Measurements from ENCODE around the gene PRR23A.

The PRR23A gene

DNA sequence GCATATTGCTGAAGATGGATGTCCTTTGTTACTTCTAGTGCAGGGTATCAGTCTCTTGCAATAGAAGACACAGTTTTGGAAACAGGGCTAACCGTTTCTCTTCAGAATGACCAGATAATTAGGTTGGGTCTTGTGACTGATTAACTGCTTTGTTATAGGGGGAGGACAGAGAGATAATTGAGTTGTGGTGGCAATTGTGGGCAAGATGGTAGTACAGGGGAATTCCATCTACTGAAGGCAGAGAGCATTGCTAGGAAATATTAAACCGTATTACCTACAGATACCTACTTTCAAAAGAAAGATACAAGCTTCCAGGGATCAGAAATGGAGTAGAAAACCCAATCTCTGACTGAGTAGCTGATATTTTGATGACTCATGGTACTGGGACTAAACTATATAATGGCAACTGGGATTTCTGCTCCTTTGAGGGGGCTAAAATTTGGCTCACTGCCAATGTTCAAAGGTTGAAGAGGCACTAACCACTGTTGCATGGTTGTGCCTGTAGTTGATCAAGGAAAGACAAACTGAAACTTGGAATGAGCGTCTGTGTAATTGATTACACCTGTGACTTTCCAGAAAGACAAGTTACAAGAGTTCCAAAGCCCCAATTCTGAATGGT is 10.5 kb upstream of the PRR23A start:
- Histone ChIP-seq H3K79me2 (ENCODE audit: insufficient read depth, low read length) (no peaks in the 10 kb centered on the region), H4K20me1 (ENCODE audit: insufficient read depth, low read length) (no peaks in the 10 kb centered on the region), H2AFZ (ENCODE audit: low read depth, low read length) (no peak overlapping the region), H3K27ac (ENCODE audit: low read length) (no peak overlapping the region), H3K36me3 (ENCODE audit: insufficient read depth, low read length) (no peaks in the 10 kb centered on the region), H3K4me1 (ENCODE audit: insufficient read depth, low read length) (no peaks in the 10 kb centered on the region), H3K9me3 (ENCODE audit: insufficient read depth, low read length, severe bottlenecking) (no peaks in the 10 kb centered on the region), H3K9ac (ENCODE audit: low read depth, low read length) (no peak overlapping the region), H3K4me2 (ENCODE audit: insufficient read depth, low read length) (no peak overlapping the region), H3K4me3 (ENCODE audit: low read depth in 1 of 2, low read length in 2 of 2) (no peak overlapping the region), H3K27me3 (ENCODE audit: insufficient read depth, low read length, poor library complexity) (no peaks in the 10 kb centered on the region)
- ATAC-seq (ENCODE audit: insufficient read depth, low read depth) (no peak), DNase-seq (no peak)
- TF ChIP-seq, protein P1, sequence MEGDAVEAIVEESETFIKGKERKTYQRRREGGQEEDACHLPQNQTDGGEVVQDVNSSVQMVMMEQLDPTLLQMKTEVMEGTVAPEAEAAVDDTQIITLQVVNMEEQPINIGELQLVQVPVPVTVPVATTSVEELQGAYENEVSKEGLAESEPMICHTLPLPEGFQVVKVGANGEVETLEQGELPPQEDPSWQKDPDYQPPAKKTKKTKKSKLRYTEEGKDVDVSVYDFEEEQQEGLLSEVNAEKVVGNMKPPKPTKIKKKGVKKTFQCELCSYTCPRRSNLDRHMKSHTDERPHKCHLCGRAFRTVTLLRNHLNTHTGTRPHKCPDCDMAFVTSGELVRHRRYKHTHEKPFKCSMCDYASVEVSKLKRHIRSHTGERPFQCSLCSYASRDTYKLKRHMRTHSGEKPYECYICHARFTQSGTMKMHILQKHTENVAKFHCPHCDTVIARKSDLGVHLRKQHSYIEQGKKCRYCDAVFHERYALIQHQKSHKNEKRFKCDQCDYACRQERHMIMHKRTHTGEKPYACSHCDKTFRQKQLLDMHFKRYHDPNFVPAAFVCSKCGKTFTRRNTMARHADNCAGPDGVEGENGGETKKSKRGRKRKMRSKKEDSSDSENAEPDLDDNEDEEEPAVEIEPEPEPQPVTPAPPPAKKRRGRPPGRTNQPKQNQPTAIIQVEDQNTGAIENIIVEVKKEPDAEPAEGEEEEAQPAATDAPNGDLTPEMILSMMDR (IDR thresholded peaks at IDR 0.05; ENCODE audit: borderline replicate concordance, extremely low read depth, low read length, poor library complexity, severe bottlenecking): no peak
- no peak for TF ChIP-seq EZH2 (IDR thresholded peaks at IDR 0.05; ENCODE audit: borderline replicate concordance, low read depth, low read length, severe bottlenecking)

DNA sequence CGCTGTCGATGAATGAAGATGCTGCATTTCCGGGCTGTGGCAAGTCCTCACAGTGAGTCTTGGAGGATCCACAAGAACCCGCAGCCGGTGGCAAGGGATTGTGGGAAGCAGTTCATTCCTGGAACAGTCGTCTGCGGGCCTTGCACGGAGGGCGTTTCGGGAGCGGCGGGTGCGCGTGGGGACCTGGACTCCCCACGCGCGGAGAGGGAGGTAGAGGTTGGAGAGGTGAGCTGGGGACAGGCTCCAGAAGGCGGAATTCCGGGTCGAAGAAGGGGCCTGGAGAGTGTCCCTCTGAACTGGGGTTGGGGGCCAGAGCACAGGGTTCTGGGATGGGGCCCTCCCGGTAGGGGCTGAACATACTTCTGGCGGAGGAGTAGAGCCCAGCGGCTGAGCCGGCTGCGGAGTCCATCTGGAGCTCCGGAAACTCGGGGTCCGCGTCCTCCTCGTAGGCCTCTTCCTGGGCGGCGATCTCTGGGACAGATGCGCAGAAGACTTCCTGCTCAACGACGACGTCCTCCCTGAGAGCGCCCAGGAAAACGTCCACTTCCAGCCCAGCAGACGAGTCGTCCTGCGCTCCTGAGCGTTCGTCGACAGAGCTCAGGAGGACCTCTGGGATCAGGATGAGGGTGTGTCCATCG is 593 bp downstream of the PRR23A start:
- Histone ChIP-seq H3K27me3 (ENCODE audit: insufficient read depth, low read length, poor library complexity) (no peaks in the 10 kb centered on the region), H3K4me3 (ENCODE audit: low read depth in 1 of 2, low read length in 2 of 2) (no peak overlapping the region), H2AFZ (ENCODE audit: low read depth, low read length) (no peak overlapping the region), H3K9me3 (ENCODE audit: insufficient read depth, low read length, severe bottlenecking) (no peaks in the 10 kb centered on the region), H4K20me1 (ENCODE audit: insufficient read depth, low read length) (no peaks in the 10 kb centered on the region), H3K4me2 (ENCODE audit: insufficient read depth, low read length) (no peak overlapping the region), H3K36me3 (ENCODE audit: insufficient read depth, low read length) (no peaks in the 10 kb centered on the region), H3K79me2 (ENCODE audit: insufficient read depth, low read length) (no peaks in the 10 kb centered on the region), H3K27ac (ENCODE audit: low read length) (no peak overlapping the region), H3K9ac (ENCODE audit: low read depth, low read length) (no peak overlapping the region), H3K4me1 (ENCODE audit: insufficient read depth, low read length) (no peaks in the 10 kb centered on the region)
- no peak for TF ChIP-seq EZH2 (IDR thresholded peaks at IDR 0.05; ENCODE audit: borderline replicate concordance, low read depth, low read length, severe bottlenecking)
- TF ChIP-seq, protein P1 (IDR thresholded peaks at IDR 0.05; ENCODE audit: borderline replicate concordance, extremely low read depth, low read length, poor library complexity, severe bottlenecking): no peak
- DNase-seq (no peak), ATAC-seq (ENCODE audit: insufficient read depth, low read depth) (no peak)

DNA sequence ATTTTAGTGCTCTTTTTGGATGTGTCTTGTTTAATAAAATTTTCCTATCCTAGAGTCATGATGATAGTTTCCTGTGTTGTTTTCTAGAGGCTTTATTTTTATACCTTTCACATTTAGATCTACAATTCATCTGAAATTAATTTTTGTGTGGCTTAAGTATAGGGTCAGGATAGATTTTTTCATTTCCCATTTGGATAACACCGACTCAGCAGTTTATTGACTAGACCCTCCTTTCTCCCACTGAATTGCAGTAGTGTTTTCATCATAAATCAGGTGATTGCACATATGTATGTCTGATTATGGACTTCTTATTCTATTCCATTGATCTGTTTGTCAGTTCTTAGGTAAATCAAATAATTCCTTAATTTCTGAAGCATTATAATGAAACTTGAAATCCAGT is 10.4 kb downstream of the PRR23A start:
- ATAC-seq (ENCODE audit: insufficient read depth, low read depth): no peak
- Histone ChIP-seq H3K36me3 (ENCODE audit: insufficient read depth, low read length) (no peaks in the 10 kb centered on the region), H3K4me3 (ENCODE audit: low read depth in 1 of 2, low read length in 2 of 2) (no peak overlapping the region), H3K79me2 (ENCODE audit: insufficient read depth, low read length) (no peaks in the 10 kb centered on the region), H3K4me2 (ENCODE audit: insufficient read depth, low read length) (no peak overlapping the region), H3K27me3 (ENCODE audit: insufficient read depth, low read length, poor library complexity) (peaks cover 4% of the 10 kb centered on the region), H4K20me1 (ENCODE audit: insufficient read depth, low read length) (no peaks in the 10 kb centered on the region), H3K9me3 (ENCODE audit: insufficient read depth, low read length, severe bottlenecking) (no peaks in the 10 kb centered on the region), H3K9ac (ENCODE audit: low read depth, low read length) (no peak overlapping the region), H3K27ac (ENCODE audit: low read length) (no peak overlapping the region), H3K4me1 (ENCODE audit: insufficient read depth, low read length) (no peaks in the 10 kb centered on the region), H2AFZ (ENCODE audit: low read depth, low read length) (no peak overlapping the region)
- no peak for TF ChIP-seq EZH2 (IDR thresholded peaks at IDR 0.05; ENCODE audit: borderline replicate concordance, low read depth, low read length, severe bottlenecking)
- TF ChIP-seq, protein P1 (IDR thresholded peaks at IDR 0.05; ENCODE audit: borderline replicate concordance, extremely low read depth, low read length, poor library complexity, severe bottlenecking): no peak
- no peak for DNase-seq

All from DND-41 (cell line).